RPMI7951 (cell line): ENCODE data around the gene MAMDC4. TPM values are rescaled to one million over a fixed set of nuclear protein-coding genes. Genes with fewer than 3 reads are reported as not detected.
"Not testable (repeated sequence)": the region's sequence is repeated elsewhere in the genome, so short reads cannot be mapped to it uniquely, and the experiment has no call there.

ENCODE experiments used
- DNase-seq: peaks from one replicate; pipeline ENCODE4 v3.0.0-alpha.2; 2012; ENCODE audit warnings: low read depth
- total RNA-seq: library from RNA; depleted of rRNA; stranded (reverse); fragments of >200 nt; shearing (Covaris generic); gene quantifications from 2 replicates; pipeline ENCODE4 v1.2.3, GENCODE V29; 2014

MAMDC4 gene
- total RNA-seq, 1 experiment from 2014 or later: 0.36 TPM

- no peak for DNase-seq
Measured at GRCh38 chr9:136862849-136863622, 10.9 kb downstream of the MAMDC4 start.

GRCh38 chr9:136863623-136864273 is 11.6 kb downstream of the MAMDC4 start:
- DNase-seq: no peak

GRCh38 chr9:136865041-136865767 is 13.1 kb downstream of the MAMDC4 start:
- DNase-seq: no peak

GRCh38 chr9:136865768-136866103 is 13.6 kb downstream of the MAMDC4 start:
- no peak for DNase-seq

GRCh38 chr9:136866898-136867421 is 14.8 kb downstream of the MAMDC4 start:
- not testable (repeated sequence) for DNase-seq

- DNase-seq: no peak
Measured at GRCh38 chr9:136867480-136867879, 15.3 kb downstream of the MAMDC4 start.

- no peak for DNase-seq
Measured at GRCh38 chr9:136867917-136868316, 15.8 kb downstream of the MAMDC4 start.

- DNase-seq: no peak
Measured at GRCh38 chr9:136868644-136869043, 16.5 kb downstream of the MAMDC4 start.

GRCh38 chr9:136869611-136870010 is 17.5 kb downstream of the MAMDC4 start:
- DNase-seq: not testable (repeated sequence)

- no peak for DNase-seq
Measured at GRCh38 chr9:136875155-136875554, 23.0 kb downstream of the MAMDC4 start.

- no peak for DNase-seq
Measured at GRCh38 chr9:136876476-136876875, 24.3 kb downstream of the MAMDC4 start.

- no peak for DNase-seq
Measured at GRCh38 chr9:136880651-136881050, 28.5 kb downstream of the MAMDC4 start.

- peak; percentile 63 for DNase-seq
Measured at GRCh38 chr9:136881691-136882108, 29.6 kb downstream of the MAMDC4 start.

- DNase-seq: peak; percentile 89
Measured at GRCh38 chr9:136882109-136882946, 30.2 kb downstream of the MAMDC4 start.

- not testable (repeated sequence) for DNase-seq
Measured at GRCh38 chr9:136882947-136883283, 30.8 kb downstream of the MAMDC4 start.

- not testable (repeated sequence) for DNase-seq
Measured at GRCh38 chr9:136883670-136884069, 31.5 kb downstream of the MAMDC4 start.

GRCh38 chr9:136885950-136886578 is 33.9 kb downstream of the MAMDC4 start, which contains the start of gene TRAF2:
Gene TRAF2 (plus strand): TSS chr9:136886516. CDS start chr9:136898741, 12,225 bp downstream.
- peak; percentile 98 for DNase-seq

GRCh38 chr9:136886610-136887597 is 34.8 kb downstream of the MAMDC4 start:
- DNase-seq: peak; percentile 23

- DNase-seq: no peak
Measured at GRCh38 chr9:136888454-136888853, 36.3 kb downstream of the MAMDC4 start.

GRCh38 chr9:136889858-136890257 is 37.7 kb downstream of the MAMDC4 start:
- no peak for DNase-seq
